ENCODE results near the gene COX20. TPM values are rescaled to one million over a fixed set of nuclear protein-coding genes. Genes with fewer than 3 reads are reported as not detected.

The COX20 gene
- total and polyA plus RNA-seq, 9 donors: 25.2 to 107 (median 37.7) TPM

- H3K27me3 ChIP-seq: no peaks in the 10 kb centered on the region
- no peak for DNase-seq
- intact Hi-C loops (cut with DNase I): loop anchor here in 1 of 4 donors (10.0 kb wide), 1 partner anchor 215 kb away; the partner anchor contains the start of gene DESI2
- no peaks in the 10 kb centered on the region for H3K9me3 ChIP-seq
- no peak overlapping the region for H3K4me3 ChIP-seq
- H3K36me3 ChIP-seq: no peaks in the 10 kb centered on the region
- H3K27ac ChIP-seq: no peak overlapping the region
- TF ChIP-seq CTCF (IDR thresholded peaks at IDR 0.05) (no peak), POLR2A (IDR thresholded peaks at IDR 0.05) (no peak), EP300 (IDR thresholded peaks at IDR 0.05) (no peak)
- 88 to 93% (median 89%) methylated on average over 4 of the region's 4 CpGs for WGBS, 3 donors
- H3K4me1 ChIP-seq (ENCODE audit: insufficient read depth): peaks cover 3% of the 10 kb centered on the region
Observed at GRCh38 chr1:244869950-244870349, 34.5 kb downstream of the COX20 start.

- no peaks in the 10 kb centered on the region for H3K9me3 ChIP-seq
- intact Hi-C loops (cut with DNase I): no loop called here
- no peaks in the 10 kb centered on the region for H3K27me3 ChIP-seq
- no peak overlapping the region for H3K4me3 ChIP-seq
- WGBS, 3 donors: 55 to 69% (median 60%) methylated on average over 7 of the region's 7 CpGs
- H3K4me1 ChIP-seq (ENCODE audit: insufficient read depth): no peaks in the 10 kb centered on the region
- no peak for DNase-seq
- TF ChIP-seq CTCF (IDR thresholded peaks at IDR 0.05) (no peak), POLR2A (IDR thresholded peaks at IDR 0.05) (no peak), EP300 (IDR thresholded peaks at IDR 0.05) (no peak)
- no peak overlapping the region for H3K27ac ChIP-seq
- no peaks in the 10 kb centered on the region for H3K36me3 ChIP-seq
Observed at GRCh38 chr1:244874974-244875579, 39.6 kb downstream of the COX20 start.

DNA sequence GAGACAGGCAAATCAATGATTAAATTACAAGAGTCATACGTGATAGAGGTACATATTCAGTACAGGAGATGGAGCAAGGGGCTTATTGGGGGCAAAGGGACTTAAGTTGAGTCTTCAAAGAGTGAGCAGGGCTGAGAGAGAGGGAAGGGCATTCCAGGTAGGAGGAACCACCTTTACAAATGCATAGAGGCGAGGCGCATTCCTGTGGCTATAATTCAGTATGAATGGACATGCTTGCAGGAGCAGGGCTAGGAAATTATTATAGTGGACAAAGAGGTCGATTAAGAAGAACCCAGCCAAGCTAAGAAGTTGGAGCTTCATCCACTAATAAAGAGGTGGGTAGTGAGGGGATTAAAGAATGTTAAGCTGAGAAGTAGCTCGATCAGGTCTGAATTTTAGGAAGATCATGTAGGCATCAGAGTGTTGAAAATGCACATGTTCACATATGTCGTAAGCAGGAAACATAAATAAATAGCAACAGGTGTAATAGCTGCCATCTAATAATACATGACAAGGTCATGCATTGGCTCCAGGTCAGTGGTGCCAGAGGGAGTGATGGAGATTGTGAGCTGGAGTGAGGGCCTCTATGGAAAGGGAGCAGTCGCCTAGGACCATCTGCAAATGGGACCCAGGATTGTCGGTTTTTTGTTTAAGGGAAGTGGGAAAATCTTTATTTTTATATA is 40.9 kb downstream of the COX20 start:
- Histone ChIP-seq H3K36me3 (no peaks in the 10 kb centered on the region), H3K9me3 (no peaks in the 10 kb centered on the region), H3K27ac (no peak overlapping the region), H3K4me3 (no peak overlapping the region), H3K27me3 (no peaks in the 10 kb centered on the region), H3K4me1 (ENCODE audit: insufficient read depth) (no peaks in the 10 kb centered on the region)
- no peak for TF ChIP-seq CTCF (IDR thresholded peaks at IDR 0.05)
- no peak for TF ChIP-seq POLR2A (IDR thresholded peaks at IDR 0.05)
- TF ChIP-seq EP300 (IDR thresholded peaks at IDR 0.05): no peak
- DNase-seq: no peak
- intact Hi-C loops (cut with DNase I): no loop called here
- 91 to 93% (median 93%) methylated on average over 8 of the region's 8 CpGs for WGBS, 3 donors

GRCh38 chr1:244878681-244879080 is 43.2 kb downstream of the COX20 start:
- Histone ChIP-seq H3K4me3 (no peak overlapping the region), H3K36me3 (no peaks in the 10 kb centered on the region), H3K9me3 (no peaks in the 10 kb centered on the region), H3K27me3 (no peaks in the 10 kb centered on the region), H3K4me1 (ENCODE audit: insufficient read depth) (no peaks in the 10 kb centered on the region), H3K27ac (no peak overlapping the region)
- intact Hi-C loops (cut with DNase I): no loop called here
- no peak for TF ChIP-seq POLR2A (IDR thresholded peaks at IDR 0.05)
- TF ChIP-seq EP300 (IDR thresholded peaks at IDR 0.05): no peak
- DNase-seq: no peak
- WGBS, 3 donors: 85 to 92% (median 86%) methylated on average over 5 of the region's 5 CpGs

Data from ovary (tissue), 9 donors.